Heart left ventricle (tissue), 13 donors: ENCODE measurements around the gene C17orf67.

Source experiments
- POLR2A ChIP-seq, 2 donors: fragments of 450-650 bp; IDR thresholded peaks; one replicate each; pipeline ENCODE4 v1.6.1; 2017; ENCODE audit warnings: antibody characterized with exemption in 2 of 2, mild to moderate bottlenecking in 2 of 2, moderate library complexity in 2 of 2
- TF ChIP-seq, protein P1 (sequence below), 12 donors: fragments of 200-600 bp; sonication (generic) in 4 of 12; IDR thresholded peaks; one replicate each; pipeline versions ENCODE4 v1.5.0 to v1.8.0; 2018 to 2022; ENCODE audit warnings: antibody characterized with exemption in 12 of 12, mild to moderate bottlenecking in 5 of 12
- donor health status: ischemic (EF 13 %, LVEDD 7.1; RV severe dilation, severe dysfunction).
- donor health status: DM: no; HTN: yes; CAD: no.
- donor health status: DM: no; HTN: no; CAD: no.
- donor health status: ischemic (EF 25% LVEDD 6.9; RV normal size, moderate dysfunction).
- donor health status: ischemic (EF 25% LVEDD 5.7; RV mildly dilated, moderate dysfunction).
- donor health status: ischemic (EF 35%, LVEDD 5.7; RV mildly dilated, moderate dysfunction).
- donor health status: nonischemic (EF 11% LVEDD 7.7; RV severe dilation, severe dysfunction).
- donor health status: DM: yes; HTN: yes; CAD: no.
- donor health status: PGD.
- donor health status: ischemic (EF 29% LVEDD 5.4; RV normal size, mild dysfunction).
- donor health status: nonischemic (EF 23%, LVEDD 6.1; RV moderate dilation, normal function).

- TF ChIP-seq POLR2A (IDR thresholded peaks at IDR 0.05): no peak
- TF ChIP-seq, protein P1, sequence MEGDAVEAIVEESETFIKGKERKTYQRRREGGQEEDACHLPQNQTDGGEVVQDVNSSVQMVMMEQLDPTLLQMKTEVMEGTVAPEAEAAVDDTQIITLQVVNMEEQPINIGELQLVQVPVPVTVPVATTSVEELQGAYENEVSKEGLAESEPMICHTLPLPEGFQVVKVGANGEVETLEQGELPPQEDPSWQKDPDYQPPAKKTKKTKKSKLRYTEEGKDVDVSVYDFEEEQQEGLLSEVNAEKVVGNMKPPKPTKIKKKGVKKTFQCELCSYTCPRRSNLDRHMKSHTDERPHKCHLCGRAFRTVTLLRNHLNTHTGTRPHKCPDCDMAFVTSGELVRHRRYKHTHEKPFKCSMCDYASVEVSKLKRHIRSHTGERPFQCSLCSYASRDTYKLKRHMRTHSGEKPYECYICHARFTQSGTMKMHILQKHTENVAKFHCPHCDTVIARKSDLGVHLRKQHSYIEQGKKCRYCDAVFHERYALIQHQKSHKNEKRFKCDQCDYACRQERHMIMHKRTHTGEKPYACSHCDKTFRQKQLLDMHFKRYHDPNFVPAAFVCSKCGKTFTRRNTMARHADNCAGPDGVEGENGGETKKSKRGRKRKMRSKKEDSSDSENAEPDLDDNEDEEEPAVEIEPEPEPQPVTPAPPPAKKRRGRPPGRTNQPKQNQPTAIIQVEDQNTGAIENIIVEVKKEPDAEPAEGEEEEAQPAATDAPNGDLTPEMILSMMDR (IDR thresholded peaks at IDR 0.05): no peak
Observed at GRCh38 chr17:56832446-56832845, 1.3 kb downstream of the C17orf67 start.
